Measurements from ENCODE around the gene ZFYVE1.
A peak's percentile ranks its signal among the peaks of the same experiment; 100 is the strongest.

The ZFYVE1 gene

DNA sequence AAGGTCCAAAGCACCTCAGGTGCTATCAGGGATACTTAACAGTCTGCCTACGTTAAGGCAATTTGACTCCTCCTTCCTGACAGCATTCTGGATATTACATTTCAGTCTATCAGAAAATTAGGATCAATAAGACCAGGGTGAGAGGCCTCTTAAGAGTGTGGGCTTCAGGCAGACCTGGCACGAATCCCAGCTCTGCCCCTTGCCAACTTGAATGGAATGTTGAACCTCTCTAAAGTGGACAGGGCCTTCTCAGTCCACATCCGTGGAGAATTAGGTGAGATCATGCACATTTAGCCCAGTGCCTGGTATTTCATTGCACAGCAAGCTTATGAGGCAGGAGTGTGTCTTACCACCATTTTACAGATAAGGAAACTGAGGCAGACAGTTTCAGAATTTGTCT lies 74.7 kb downstream of the ZFYVE1 start:
- no peak for TF ChIP-seq ZFX (IDR thresholded peaks at IDR 0.05; ENCODE audit: borderline replicate concordance)
- TF ChIP-seq, protein P1, sequence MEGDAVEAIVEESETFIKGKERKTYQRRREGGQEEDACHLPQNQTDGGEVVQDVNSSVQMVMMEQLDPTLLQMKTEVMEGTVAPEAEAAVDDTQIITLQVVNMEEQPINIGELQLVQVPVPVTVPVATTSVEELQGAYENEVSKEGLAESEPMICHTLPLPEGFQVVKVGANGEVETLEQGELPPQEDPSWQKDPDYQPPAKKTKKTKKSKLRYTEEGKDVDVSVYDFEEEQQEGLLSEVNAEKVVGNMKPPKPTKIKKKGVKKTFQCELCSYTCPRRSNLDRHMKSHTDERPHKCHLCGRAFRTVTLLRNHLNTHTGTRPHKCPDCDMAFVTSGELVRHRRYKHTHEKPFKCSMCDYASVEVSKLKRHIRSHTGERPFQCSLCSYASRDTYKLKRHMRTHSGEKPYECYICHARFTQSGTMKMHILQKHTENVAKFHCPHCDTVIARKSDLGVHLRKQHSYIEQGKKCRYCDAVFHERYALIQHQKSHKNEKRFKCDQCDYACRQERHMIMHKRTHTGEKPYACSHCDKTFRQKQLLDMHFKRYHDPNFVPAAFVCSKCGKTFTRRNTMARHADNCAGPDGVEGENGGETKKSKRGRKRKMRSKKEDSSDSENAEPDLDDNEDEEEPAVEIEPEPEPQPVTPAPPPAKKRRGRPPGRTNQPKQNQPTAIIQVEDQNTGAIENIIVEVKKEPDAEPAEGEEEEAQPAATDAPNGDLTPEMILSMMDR (IDR thresholded peaks at IDR 0.05): no peak
- H3K27ac ChIP-seq: no peak overlapping the region

DNA sequence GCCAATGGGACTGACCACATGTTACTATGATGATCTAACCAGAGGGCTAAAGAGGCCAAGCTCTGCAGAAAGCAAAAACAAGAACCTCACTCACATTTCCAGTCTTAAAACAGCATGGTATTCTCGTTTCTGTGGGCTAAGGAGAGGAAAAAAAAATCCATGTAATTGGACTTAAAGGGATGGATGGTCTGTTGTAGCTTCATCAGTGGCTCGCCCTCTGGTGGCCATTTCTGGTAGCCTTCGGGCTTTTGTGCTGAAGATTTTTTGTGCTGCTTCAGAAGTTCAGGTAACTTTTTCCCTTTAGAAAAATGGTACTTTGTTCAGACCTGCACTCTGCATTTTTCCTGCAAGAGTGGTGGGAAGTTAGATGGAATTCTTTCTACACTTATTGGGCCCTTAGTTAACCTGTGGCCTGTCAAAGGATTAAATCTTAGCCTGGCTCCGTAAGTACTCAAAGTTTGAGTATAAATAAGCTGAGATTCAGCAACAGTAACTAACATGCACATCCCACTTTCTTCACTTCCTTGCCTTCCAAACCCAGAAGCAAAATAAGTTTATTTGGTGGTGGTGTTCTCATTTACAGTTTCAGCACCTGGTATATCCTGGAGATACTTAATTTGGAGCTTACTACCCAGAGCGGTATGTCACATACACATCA lies 78.3 kb downstream of the ZFYVE1 start:
- H3K27ac ChIP-seq: no peak overlapping the region
- TF ChIP-seq, protein P1 (IDR thresholded peaks at IDR 0.05): peak; percentile 96
- no peak for TF ChIP-seq ZFX (IDR thresholded peaks at IDR 0.05; ENCODE audit: borderline replicate concordance)

DNA sequence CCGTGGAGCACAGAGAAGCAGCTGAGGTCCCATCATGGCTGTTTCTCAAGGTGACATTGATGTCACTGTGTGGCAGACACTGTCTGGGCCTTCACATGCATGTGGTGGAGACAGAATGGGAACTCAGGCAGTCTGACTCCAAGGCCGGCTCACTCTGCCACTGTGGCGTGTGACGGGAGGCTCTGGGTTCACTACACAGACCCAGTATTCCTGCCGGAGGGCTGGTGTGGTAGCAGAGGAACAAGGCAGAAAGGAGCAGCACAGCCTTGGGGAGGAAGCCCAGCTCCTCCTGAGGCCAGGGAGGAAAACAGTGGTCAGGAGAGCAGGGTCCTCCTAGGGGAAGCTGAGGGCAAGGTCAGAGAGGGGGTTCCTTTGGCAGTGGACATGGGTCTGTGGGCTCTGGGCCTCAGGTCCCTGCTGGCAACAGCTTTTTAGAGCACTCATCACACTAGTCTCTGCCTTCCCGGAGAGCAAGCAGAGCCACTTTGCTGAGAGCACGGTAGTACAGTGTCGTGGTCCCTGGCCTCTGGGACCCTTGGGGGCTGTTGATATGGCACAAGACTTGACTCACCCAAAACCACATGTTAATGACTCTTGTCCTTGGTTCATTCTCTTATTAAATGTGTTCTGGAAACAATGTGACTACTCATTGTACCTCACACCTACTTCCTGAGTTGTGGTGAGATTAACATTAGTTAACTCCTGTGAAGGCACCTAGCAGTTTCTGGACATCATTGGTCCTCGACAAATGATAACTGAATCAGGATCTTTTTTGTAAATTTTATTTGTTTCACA lies 79.3 kb downstream of the ZFYVE1 start:
- TF ChIP-seq ZFX (IDR thresholded peaks at IDR 0.05; ENCODE audit: borderline replicate concordance): no peak
- TF ChIP-seq, protein P1 (IDR thresholded peaks at IDR 0.05): no peak
- H3K27ac ChIP-seq: no peak overlapping the region

- no peak overlapping the region for H3K27ac ChIP-seq
- TF ChIP-seq, protein P1 (IDR thresholded peaks at IDR 0.05): no peak
- no peak for TF ChIP-seq ZFX (IDR thresholded peaks at IDR 0.05; ENCODE audit: borderline replicate concordance)
Measured at GRCh38 chr14:72946491-72946890, 80.4 kb downstream of the ZFYVE1 start.

DNA sequence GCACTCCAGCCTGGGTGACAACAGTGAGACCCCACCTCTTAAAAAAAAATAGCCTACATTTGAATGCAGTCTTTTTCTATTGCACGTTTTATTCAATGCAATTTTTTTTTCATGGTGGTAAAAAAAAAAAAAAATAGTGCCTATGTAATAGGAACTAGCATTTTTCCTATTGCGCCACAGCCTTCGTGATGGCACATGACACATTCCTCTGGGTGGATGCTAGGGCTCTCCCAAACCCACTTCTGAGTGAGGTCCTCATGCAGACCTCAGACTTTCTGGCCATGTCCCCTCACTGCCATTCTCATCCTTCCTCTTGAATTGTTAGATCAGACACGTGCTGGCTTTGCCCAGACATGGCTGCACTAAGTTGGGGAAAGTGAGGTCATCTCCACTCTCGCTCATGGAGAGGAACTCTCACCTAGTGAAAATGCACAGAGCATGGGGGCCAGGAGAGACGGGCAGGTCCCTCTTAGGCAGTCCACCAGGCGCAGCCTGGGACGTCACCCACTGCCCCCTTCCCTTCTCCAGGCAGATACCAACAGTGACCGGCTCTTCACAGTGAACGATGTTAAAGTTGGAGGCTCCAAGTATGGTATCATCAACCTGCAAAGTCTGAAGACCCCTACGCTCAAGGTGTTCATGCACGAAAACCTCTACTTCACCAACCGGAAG lies 81.4 kb downstream of the ZFYVE1 start:
- TF ChIP-seq ZFX (IDR thresholded peaks at IDR 0.05; ENCODE audit: borderline replicate concordance): no peak
- TF ChIP-seq, protein P1 (IDR thresholded peaks at IDR 0.05): no peak
- H3K27ac ChIP-seq: no peak overlapping the region

DNA sequence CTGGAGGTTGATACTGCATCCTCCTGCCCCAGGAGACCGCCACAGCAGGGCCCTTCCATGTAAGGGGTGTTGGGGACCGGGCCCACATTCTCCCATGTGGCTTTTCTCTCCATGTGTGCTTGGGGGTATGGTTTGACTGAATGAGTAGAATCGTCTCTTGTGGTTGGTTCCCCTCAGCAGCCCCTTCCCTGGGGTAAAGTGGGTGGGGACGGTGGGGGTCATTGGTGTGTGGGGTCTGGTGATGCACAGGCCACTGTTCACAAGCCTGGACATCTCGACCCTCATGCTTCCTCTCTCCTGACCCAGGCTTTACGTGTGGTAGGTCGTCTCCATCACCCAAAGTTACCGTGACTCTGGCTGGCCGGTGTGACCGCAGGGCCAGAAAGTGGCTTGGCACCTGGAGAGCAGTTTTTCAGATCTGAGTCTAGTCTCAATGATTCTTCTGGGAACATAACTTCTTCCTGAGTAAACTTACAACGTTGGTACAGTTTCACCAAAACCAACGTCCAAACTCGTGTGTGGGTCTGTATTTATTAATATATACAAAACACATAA lies 83.0 kb downstream of the ZFYVE1 start:
- no peak overlapping the region for H3K27ac ChIP-seq
- TF ChIP-seq ZFX (IDR thresholded peaks at IDR 0.05; ENCODE audit: borderline replicate concordance): no peak
- TF ChIP-seq, protein P1 (IDR thresholded peaks at IDR 0.05): no peak
